ENCODE data around the gene EEF1E1.

EEF1E1 gene

GRCh38 chr6:8108031-8108660 lies 5.8 kb upstream of the EEF1E1 start:
- Histone ChIP-seq H3K27me3 (no peaks in the 10 kb centered on the region), H3K27ac (no peak overlapping the region), H3K4me3 (ENCODE audit: low read depth in 1 of 2, low read length in 1 of 2) (no peak overlapping the region), H3K36me3 (no peaks in the 10 kb centered on the region), H3K9me3 (no peaks in the 10 kb centered on the region), H3K4me1 (ENCODE audit: control insufficient read depth in 1 of 2, insufficient read depth in 1 of 2, low read depth in 1 of 2, low read length in 1 of 2) (no peaks in the 10 kb centered on the region)
- no peak for TF ChIP-seq CTCF (IDR thresholded peaks at IDR 0.05)

DNA sequence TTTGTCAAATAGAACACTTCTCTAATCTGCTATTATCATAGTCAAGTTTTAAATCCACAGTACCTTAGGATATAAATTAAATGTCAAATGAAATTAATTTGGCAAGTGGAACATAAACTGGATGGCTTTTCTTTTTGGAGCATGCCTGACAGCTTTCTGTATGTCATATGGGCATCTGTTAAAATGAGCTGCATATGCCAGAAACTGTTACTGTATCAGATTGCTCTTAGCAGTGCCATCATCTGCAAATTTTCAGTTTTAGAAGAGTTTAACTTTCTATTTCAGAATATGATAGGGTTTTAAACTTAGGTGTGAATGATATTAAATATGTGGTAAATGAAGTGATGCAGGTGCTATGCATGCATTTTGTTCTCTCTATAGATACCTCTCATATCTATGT lies 3.4 kb upstream of the EEF1E1 start:
- Histone ChIP-seq H3K27me3 (no peaks in the 10 kb centered on the region), H3K4me3 (ENCODE audit: low read depth in 1 of 2, low read length in 1 of 2) (no peak overlapping the region), H3K4me1 (ENCODE audit: control insufficient read depth in 1 of 2, insufficient read depth in 1 of 2, low read depth in 1 of 2, low read length in 1 of 2) (peaks cover 7 to 16% of the 10 kb centered on the region in 2 experiments), H3K27ac (no peak overlapping the region), H3K9me3 (no peaks in the 10 kb centered on the region), H3K36me3 (no peaks in the 10 kb centered on the region)
- no peak for TF ChIP-seq CTCF (IDR thresholded peaks at IDR 0.05)

DNA sequence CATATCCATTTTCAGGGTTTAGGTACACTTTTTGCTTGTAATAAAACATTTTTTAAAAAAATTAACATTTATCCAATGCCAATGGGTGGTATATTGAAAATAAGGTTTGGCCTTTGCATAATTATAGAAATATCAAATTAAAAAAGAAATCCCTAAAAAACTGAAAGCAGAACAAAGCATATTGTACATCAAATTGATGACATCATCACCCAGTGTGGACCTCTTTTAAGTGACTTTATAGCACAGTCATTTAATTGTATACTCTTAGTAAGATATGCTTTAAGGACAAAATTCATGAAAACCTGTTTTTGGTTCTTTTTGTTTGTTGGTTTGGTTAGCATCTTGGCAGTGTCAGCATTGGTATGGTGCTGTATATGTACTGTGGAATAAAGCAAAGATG lies 1.4 kb upstream of the EEF1E1 start:
- Histone ChIP-seq H3K27ac (no peak overlapping the region), H3K27me3 (no peaks in the 10 kb centered on the region), H3K4me1 (ENCODE audit: control insufficient read depth in 1 of 2, insufficient read depth in 1 of 2, low read depth in 1 of 2, low read length in 1 of 2) (peaks cover 15 to 27% of the 10 kb centered on the region in 2 experiments), H3K36me3 (no peaks in the 10 kb centered on the region), H3K4me3 (ENCODE audit: low read depth in 1 of 2, low read length in 1 of 2) (no peak overlapping the region), H3K9me3 (no peaks in the 10 kb centered on the region)
- no peak for TF ChIP-seq CTCF (IDR thresholded peaks at IDR 0.05)

DNA sequence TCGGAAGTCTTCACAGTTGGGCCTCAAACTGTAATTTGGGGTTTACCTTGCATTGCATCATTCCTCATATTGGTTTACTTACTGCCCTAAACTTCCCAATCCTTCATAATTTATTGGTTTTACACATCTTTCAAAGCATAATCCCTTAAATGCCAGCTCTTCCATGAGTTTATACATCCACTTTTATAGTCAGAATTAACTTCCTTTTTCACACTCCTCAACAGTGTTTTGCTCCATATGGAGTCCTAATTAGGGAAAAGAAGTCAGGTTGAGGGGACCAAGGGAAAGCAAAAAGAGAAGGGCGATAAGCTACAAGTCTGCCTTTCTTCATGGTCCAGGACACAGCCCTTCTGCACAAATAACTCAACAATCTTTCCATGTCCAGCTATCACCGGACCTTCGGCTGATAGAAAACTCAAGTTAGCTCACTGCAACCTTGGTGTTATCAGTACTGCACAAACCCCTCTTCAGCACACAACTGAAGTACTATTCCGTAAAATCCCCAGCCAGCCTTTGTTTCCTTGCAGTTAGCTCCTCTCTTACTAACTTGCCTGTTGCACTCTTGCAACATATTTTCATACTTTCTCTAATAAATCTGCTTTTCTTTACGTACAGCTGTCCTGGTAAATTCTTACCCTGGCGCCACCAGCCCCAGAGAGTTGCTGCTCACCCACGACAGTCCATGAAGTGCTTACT lies 2.0 kb downstream of the EEF1E1 start:
- H3K4me1 ChIP-seq (ENCODE audit: control insufficient read depth in 1 of 2, insufficient read depth in 1 of 2, low read depth in 1 of 2, low read length in 1 of 2) = peaks cover 15 to 27% of the 10 kb centered on the region in 2 experiments
- TF ChIP-seq CTCF (IDR thresholded peaks at IDR 0.05) = no peak
- no peak overlapping the region for H3K4me3 ChIP-seq (ENCODE audit: low read depth in 1 of 2, low read length in 1 of 2)
- H3K36me3 ChIP-seq = peaks cover 16% of the 10 kb centered on the region
- H3K27ac ChIP-seq = peak overlapping the region; percentile 21
- H3K9me3 ChIP-seq = no peaks in the 10 kb centered on the region
- H3K27me3 ChIP-seq = no peaks in the 10 kb centered on the region

GRCh38 chr6:8090650-8091049 lies 11.7 kb downstream of the EEF1E1 start:
- Histone ChIP-seq H3K4me1 (ENCODE audit: control insufficient read depth in 1 of 2, insufficient read depth in 1 of 2, low read depth in 1 of 2, low read length in 1 of 2) (no peaks in the 10 kb centered on the region), H3K27ac (no peak overlapping the region), H3K36me3 (peaks cover 36% of the 10 kb centered on the region), H3K27me3 (no peaks in the 10 kb centered on the region), H3K9me3 (no peaks in the 10 kb centered on the region), H3K4me3 (ENCODE audit: low read depth in 1 of 2, low read length in 1 of 2) (no peak overlapping the region)
- TF ChIP-seq CTCF (IDR thresholded peaks at IDR 0.05) = no peak

Data from neutrophil (primary cell).